Amniotic stem cell (primary cell): ENCODE results near the gene UGT1A5.

Source experiments
- DNase-seq: peaks from one replicate; lab custom pipeline; 2025; lab: John Stamatoyannopoulos, UW

UGT1A5 gene

DNA sequence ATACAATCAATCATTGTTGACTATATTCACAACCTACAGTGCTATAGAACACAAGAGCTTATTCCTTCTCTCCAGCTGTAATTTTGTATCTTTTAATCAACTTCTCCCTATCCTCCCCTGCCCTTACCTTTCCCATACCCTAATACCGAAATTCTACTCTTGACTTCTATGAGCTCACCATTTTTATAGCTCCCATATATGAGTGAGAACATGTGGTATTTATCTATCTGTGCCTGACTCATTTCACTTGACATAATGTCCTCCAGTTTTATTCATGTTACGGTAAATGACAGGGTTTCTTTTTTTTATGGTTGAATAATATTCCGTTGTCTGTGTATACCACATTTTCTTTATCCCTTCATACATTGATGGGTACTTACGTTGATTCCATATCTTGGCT is 68.1 kb downstream of the UGT1A5 start:
- DNase-seq, result no peak

DNA sequence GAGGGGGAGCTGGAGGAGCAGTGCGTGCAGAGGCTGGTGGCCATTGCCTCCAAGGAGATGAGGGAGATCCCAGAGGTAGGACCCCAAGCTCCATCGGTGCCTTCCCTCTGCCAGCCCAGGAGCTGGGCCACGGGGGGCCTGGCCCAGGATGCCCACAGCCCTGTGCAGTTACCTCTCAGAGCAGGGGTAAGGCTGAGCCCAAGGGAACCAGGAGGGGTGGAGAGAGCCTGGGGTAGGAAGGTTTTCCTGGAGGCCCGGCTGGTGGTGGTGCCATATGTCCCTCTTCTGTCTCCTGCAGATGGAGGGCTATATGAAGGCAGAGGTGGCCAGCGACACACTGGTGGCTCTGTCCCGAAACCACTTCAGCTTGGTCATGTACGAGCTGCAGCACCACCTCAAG is 76.8 kb downstream of the UGT1A5 start:
- no peak for DNase-seq

DNA sequence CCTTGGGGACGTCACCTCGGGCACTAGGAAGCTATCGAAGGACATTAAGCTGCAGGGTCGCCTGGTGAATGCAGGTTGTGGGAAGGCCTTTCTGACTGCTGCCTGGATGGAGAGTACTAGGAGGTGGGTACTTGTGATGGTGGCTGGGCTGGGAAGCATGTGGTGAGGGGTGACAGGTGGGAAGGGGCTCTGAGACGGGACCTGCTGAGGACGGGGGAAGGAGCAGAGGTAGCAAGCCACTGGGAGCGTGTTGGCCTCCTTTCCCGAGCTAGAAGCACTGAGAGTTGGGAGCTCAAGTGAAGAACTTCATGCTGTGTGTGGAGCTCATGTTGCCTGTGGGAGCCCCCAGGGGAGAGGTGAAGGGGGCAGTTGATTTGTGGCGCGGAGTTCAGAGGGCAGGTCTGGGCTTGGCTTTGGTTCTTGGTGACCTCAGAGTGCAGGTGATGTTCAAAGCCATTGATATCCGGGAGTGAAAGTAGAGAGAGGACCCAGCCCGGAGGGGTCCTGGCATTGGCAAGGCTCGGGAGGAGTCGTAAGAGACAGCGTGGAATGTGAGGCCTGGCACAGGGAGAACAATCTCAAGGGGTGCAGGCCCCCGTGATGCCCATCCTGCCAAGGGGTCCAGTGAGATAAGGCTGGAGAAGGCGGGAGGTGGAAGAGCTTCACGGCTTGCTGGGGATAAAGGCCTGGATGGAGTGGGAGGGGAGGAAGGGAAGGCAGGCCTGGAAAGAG is 78.6 kb downstream of the UGT1A5 start:
- DNase-seq, result no peak

DNA sequence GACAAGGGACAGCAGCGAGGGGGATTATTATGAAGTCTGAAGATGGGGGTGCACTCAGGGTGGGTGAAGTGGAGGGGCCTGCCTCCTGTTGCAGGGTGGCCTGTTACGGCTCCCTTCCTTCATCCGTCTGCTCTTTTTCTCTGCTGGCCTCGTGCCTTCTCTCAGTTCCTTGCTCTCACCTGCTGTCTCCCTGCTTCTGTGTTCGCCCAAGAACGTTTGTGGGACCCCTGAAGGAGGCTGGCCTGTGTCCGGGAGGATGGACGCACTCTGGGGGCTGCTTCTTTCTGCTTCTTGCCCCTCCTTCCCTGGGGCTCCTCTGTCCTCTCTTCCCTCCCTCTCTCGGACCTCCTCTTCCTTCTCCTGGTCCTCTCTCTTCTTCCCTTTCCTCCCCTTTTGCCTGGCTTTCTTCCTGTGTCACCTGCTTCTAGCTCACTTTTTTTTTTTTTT is 79.2 kb downstream of the UGT1A5 start:
- no peak for DNase-seq

DNA sequence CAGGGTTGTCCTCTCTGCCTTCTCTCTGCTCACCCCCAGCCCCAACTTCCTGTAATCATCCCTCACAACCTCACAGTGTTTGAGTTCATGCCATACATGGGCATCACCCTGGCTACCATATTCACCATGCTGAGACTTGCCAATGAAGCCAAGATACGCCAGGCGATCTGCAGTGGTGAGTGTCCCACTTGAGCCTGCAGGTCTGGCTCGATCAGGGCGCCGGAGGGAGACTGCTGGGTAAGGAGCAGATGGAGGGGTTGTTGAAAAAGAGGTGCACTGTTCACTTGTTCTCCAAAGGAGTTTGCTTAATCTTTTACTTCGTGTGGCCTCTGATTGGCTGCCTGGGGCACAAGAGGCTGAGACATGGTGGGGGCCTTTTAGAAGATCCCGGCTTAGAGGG is 80.0 kb downstream of the UGT1A5 start:
- no peak for DNase-seq

DNA sequence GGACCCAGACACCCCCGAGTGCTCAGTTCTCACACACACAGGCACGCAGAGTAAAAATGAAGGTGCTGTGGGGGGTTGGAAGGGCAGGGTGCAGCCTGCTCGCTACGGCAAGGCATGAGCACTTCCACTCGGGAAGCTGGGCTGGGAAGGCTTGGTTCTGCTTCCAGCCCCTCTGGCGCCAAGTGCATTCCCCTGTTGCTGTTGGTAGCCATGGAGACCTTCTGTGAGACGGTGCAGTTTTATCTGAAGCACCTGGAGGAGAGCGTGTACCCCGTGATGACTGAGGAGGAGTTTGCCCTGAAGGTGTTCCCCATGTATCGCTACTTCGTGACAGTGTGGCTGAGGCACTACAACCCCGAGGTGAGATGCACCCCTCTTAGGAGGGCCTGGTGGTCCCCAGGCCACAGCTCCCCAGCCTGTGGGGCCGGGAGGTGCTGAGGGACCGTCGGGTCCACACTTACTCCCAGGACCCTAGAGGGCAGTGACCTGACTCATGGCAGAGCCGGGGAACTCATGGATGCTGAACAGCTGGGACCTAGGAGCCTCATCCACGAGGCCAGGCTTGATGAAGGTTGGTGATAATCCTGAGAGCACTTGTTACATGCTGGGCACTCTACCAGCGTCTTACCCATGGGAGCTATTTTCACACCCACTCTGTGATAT is 80.9 kb downstream of the UGT1A5 start:
- DNase-seq, result no peak

DNA sequence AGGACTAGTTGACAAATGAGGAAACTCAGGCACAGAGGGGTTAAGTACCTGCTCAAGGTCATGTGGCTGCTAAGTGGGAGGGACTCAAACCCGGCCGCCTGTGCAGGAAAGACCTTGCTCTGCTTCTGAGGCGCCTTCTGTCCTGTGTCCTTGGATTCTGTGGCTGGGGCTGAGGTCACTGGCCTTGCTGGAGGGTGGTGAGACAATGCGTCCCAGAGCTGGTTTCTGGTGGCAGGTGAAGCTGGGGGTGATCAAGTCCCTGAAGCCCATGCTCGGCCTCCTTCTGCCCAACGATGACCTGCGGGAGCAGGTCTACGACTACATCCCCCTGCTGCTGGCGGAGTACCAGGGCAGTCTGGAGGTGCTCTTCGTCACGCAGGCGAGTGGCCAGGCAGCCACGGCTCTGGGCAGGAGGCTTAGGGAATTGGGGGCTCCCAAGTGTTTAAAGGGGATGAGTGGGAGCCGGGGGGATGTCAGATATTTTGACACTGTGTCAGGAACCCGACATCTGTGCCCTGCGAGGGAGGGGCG is 81.5 kb downstream of the UGT1A5 start:
- no peak for DNase-seq

DNA sequence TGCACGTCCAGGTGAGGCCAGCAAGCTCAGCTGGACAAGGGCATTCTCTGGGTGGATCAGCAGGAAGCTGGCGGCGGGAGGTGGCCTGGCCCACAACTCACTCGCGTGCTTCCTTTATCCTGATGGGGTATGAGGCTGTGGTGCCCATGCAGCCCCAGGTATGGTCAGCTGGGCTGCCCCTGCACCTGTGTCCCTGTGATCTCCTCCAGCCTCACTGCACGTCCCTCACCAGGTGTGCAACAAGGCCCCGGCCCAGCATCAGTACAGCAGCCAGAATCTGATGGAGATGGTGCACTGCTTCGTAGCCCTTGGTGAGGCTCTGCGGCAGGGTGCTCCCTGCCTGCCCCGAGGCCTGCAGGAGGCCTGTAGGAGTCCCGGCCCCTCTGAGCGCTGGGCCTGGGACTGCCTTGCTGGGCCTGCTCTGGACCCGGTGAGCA is 83.0 kb downstream of the UGT1A5 start:
- no peak for DNase-seq

DNA sequence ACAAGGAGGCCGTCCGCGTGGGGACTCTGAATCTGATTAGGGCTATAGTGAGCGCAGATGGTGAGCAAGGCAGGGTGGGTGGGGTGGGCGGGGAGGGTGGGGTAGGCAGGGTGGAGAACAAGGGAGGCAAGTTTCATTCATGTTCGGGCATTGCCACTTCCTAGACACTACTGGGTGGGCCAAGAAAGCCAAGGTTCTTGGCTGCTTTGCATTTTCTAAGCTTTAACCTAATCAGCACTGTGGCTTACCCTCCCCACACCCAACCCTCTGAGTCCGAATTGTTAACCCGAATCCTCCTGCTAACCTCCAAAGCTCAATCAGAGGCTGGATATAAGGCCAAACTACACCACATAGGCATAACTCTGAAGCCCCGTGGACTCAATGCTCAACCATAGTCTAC is 83.5 kb downstream of the UGT1A5 start:
- DNase-seq, result no peak

DNA sequence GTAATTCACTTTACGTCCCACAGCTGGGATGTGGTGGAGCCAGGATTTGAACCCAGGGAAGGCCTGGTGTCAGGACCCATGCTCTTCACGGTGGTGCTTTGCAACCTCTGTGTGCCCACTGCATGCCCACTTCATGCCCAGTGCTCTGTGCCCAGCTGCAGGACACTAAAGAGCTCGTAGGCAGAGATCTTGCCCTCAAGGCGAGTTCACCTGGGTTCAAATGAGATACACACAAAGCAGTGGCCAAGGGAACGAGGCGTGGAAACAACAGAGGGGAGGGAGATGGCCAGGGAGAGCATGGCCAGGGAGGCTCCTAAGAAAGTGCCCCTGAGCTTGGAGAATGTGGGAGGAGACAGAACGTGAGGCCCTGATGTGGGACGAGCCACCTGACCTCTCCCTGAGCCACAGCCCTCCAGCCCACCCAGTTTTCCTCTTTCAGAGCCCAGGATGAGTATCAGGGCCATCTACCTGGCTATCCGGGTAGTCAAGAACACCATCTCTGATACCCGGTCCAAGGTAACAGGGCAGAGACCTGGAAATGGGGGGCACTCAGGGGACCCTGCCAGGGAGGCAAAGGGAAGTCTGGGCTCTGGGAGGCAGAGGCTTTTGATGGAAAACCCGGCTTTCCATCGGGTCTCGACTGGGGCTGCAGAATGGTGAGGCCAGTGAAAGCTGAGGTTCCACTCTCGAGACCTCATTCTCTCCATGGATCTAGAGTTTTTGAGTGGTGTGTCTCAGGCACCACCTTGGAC is 85.8 kb downstream of the UGT1A5 start:
- DNase-seq, result no peak

DNA sequence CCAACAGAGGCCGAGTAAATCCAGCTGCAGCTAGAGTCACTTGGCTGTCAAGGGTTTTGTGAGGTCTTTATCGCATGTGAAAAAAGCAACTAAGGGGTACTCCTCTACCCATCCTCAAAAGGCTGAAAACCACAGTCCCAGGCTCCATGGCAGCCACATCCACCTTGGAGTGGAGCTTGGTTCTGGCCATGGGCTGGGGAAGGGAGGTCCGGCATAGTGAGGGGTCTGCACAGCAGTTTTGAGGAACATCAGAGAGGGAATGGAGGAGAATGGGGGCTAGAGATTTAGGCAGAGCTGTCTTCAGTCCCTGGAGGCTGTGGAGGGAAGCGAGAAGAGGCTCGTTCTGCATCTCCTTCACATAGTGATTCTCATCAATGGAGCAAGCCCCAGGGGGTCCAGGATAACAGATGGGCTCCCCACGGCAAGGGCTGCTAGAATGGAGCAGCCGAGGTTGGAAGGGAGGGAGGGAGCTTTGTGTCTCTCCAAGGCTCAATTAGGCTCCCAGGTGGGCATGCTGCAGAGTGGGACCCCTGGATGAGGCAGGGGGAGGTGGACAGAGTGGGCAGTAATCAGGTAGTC is 86.5 kb downstream of the UGT1A5 start:
- no peak for DNase-seq

DNA sequence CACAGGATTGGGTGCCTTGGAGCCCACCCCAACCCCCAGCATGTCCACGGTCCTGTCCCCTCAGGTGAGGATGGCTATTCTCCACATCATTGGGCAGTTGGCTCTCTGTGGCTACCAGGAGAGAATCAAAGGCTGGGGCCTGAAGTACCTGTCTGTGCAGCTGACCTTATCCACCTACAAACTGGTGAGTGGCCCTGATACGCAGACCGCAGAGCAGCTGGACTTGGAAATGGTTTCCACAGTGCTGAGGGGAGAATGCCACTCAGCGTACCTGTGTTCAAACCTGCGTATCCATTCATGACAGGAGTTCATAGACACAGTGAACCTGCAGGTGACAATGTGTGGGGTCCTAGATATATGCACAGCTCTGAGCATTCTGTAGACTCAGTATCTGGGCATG is 87.0 kb downstream of the UGT1A5 start:
- no peak for DNase-seq

DNA sequence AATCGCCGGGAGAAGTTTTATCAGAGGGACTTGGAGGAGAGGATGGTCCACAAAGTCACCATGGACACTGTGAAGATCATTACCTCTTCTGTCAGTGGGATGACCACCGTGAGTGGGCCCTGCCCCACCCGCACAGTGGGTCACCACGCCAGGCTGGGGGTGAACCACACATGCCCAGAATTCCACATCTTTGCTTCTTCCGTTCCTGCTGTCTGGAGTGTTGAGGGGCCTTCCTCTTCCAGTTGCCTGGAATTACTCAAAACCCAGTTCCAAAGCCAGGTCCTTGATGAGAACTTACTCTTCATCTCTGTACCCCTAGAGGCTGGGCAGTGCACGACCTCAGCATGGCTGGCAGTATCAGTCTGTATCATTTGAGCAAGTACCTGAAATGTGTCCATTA is 87.5 kb downstream of the UGT1A5 start:
- DNase-seq, result no peak

DNA sequence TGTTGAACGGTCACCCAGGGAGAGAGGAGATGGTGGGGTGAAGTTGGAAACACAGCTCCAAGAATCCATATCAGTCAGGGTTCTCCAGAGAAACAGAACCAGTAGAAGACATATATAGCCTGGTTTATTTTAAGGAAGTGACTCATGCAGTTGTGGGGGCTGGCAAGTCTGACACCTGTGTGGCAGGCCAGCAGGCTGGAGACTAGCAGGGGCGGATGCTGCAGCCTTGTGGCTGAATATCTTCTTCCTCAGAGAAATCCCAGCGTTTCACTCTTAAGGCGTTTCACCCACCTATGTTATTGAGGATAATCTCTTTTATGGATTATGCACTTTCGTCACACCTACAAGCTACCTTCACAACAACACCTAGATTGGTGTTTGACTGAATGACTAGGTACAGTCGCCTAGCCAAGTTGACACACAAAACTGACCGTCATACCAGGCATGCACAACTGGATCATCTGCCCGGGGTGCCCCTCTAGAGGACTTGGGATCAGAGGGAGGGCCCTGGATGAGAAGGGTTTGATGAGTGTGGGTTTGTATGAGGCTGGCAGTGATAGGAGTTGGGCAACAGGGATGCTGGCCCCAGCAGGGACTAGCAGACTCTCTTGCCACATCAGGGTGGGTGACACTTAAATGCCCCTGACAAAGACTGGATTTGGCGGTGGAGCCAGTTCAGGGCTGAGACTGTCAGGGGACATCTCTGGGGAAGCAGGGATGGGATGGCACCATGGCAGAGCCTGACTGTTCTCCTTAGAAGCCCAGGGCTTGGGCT is 88.8 kb downstream of the UGT1A5 start:
- DNase-seq, result no peak

DNA sequence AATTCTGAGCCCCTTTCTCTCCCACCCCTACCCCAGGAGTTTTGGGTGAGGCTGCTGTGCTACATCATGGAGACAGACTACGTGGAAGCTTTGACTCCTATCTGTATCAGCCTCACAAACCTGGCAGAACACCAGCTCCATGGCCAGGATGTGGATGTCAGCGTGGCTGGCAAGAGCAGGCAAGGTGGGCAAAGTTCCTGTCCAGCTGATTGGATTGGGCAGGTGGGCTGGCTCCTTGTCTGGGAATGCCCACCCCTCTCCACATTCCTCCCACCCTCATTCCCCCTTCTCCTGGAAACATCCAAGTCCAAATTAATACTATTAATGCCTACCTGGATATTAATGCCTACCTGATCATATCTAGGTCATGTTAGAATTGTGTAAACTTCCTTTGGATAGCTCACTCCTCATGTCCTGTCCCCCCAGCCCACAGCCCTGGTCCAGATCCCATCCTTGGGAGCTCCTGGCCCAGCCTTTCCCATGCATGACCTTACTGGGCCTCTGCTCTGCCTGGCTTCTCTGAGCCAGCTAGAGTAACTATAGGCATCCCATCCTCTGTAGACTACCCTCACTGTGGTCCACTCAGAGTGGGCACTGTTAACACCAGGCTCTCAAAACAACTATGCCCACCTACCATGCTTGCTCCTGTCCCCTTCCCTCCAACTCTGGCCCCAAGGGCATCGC is 89.6 kb downstream of the UGT1A5 start:
- no peak for DNase-seq

DNA sequence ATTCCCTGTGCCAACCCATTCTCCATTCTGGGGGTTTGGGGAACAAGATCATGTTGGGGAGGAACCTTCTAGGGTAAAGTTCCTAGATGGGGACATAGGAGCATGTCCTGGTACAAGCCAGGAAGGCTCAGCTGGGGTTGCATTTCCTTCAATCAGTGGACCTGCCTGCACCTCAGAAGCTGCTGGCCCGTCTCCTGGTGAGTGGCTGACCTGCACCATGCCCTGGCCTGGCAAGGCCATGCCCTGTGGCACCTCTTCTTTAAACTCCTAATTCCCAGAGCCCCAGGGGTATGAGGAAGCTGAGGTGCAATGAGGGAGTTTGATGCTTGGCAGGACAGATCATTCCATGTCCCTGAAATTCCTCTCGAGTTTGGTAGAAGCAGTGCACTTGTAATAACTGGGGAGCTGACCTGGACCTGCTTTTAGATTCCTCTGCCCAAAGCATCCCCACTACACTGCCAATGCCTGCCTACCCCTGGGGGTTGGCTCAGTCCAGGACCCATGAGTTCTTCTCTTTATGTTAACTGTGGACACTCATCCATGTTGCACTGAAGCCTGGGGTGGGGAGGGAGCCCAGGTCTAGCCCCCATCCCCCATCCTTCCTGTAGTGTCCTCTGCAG is 90.7 kb downstream of the UGT1A5 start:
- no peak for DNase-seq

DNA sequence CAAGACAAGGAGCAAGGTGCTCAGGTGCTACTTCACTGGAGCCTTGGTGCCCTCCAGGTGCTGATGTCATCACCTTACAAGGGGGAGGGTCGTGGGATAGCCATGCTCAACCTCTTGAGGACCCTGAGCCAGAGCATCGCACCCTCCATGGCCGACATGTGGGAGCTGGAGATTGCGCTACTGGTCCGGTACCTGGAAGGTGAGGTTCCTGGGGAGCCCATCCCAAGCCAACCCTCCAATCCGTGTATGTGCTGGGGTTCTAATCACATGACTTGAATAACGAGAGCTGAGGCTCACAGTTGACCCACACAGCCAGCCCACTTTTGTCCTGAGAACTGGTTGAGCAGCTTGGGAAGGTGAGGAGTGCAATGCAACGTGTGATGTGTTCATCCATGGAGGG is 91.3 kb downstream of the UGT1A5 start:
- DNase-seq, result no peak

DNA sequence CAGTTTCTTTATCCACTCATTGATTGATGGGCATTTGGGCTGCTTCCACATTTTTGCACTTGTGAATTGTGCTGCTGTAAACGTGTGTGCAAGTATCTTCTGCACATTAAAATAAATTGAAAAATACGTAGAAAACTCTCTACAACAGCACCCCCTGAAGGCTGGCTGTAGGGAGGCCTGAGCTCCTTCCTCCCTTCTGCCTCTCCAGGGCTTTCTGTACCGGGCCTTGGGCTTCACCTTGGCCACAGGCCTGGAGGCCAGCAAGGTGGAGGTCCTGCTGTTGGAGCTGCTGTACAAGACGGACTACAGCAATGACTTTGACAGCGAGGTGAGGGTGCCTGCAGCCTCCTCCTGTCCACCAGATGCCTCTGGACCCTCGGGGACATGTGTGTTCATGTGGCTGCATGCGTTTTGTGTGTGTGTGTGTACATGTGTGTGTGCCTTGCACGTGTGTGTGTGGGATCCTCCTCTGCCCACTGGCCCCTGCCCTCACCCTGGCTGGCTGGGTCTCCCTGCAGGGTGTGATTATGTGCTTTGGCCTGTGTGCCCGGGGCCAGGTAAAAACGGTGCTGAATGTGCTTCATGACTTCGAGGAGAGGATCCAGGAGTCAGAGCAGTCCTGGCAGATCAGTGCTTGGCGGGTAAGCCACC is 94.6 kb downstream of the UGT1A5 start:
- DNase-seq, result no peak

DNA sequence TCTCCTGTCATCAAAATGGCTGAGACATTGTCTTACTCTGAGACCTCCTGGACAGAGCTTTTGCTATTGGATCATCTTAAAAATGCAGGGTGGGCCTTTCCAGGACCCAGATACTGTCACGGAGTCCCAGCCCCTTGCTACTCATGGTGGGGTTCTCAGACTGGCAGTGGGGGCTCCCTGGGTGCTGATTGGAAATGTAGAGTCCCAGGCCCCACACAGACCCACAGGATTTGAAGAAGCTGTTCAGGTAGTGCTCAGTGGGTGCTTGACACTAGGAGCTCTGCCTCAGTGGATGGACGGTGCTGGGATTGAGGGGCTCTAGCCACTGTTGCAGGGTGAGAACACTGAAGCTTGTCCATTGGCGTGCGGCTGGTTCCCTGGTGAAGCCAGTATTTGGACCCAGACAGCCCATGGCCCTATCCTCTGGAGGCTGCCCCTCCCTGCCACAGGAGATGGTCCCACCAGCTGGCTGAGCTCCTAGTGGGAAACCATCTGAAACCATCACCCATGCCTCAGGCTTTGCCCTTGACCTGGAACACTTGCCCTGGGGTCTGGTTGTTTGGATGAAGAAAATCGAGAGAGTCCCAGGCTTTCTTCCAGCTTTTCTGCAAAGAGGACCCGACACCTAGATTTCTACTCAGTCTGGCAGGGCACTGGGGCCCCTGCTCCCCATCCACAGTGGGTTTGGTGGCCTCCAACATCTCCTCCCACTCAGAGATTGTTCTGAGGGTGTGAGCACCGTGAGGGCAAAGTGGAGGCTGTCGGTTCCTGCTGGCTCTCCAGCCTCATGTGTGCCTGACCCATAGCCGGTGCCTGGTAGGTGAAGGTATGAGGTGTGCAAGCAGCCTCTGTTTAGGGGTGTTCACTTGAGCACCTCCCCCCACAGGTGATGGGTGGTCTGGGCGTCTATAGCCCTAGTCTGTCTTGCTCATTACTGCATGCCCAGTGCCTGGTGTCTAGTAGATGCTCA is 95.5 kb downstream of the UGT1A5 start:
- no peak for DNase-seq
